OCI-LY7 (cell line): ENCODE measurements around the gene IKZF1.

ENCODE experiments used
- CTCF ChIP-seq: fragments of 200-600 bp; sonication (generic); conservative IDR thresholded peaks from 2 replicates; pipeline ENCODE4 v1.5.1; 2014; ENCODE audit warnings: mild to moderate bottlenecking, antibody characterized with exemption, low read length, moderate library complexity, mixed read lengths
- EZH2phosphoT487 ChIP-seq: fragments of 200-600 bp; sonication (generic); IDR thresholded peaks from 2 replicates; pipeline ENCODE4 v1.6.1; 2018; ENCODE audit warnings: low read depth, borderline replicate concordance, mild to moderate bottlenecking, mixed run types, antibody characterized with exemption, low read length, moderate library complexity, mixed read lengths

DNA sequence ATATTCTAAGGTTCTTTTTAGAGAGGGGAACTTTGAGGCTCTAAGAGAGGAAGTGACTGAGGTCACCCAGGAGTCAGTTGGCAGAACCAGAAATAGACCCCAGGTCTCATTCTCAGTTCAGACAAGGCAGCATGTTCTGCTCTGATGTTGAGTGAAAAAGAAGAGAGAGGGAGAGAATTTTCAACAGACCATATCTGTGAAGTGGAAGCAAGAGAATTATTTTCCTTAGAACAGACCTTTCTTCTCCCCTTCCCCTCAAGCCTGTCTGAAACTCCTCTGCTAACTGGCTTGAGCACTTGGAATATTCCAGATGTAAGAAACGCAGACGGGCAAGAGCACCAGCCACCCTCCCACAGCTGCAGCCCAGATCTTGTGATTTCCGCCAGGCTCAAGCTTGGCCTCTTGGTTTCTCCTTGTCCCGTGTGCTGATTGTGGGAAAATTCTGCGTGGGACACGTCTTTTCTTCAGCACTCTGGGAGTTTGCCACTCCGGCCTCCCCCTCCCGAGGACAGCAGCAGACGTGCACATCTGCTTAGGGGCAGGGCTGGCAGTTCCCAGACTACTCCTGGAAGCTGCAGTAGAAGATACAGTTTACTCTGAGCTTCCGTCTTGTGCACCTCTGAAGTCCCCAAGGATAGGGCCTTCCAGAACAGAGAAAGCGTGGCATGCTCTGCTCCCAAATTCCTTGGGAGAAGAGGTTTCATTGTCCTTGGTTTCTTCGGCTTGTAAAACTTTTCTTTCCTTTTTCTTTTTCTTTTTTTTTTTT lies 22.7 kb upstream of the IKZF1 start:
- TF ChIP-seq CTCF, result no peak
- no peak for TF ChIP-seq EZH2phosphoT487
